Chondrocyte (in vitro differentiated cells): ENCODE results near the gene ZNF532. TPM values are rescaled to one million over a fixed set of nuclear protein-coding genes. Genes with fewer than 3 reads are reported as not detected.

Experiments
- DNase-seq: peaks from one replicate; pipeline ENCODE4 v3.0.0; 2021; ENCODE audit warnings: mixed read lengths, low spot score
- H3K27ac Mint-ChIP-seq: one replicate; pipeline ENCODE4 v1.8.0; 2021; ENCODE audit warnings: mild to moderate bottlenecking, moderate library complexity, mixed read lengths; ENCODE audit not compliant: unreplicated experiment
- H3K27me3 Mint-ChIP-seq: 2 replicates; pipeline ENCODE4 v1.8.0; 2021; ENCODE audit warnings: low read depth, mixed read lengths
- H3K36me3 Mint-ChIP-seq: 2 replicates; pipeline ENCODE4 v1.8.0; 2021; ENCODE audit warnings: low read depth, mixed read lengths
- H3K4me1 Mint-ChIP-seq: 2 replicates; pipeline ENCODE4 v1.8.0; 2021; ENCODE audit warnings: low read depth, mild to moderate bottlenecking, mixed read lengths
- H3K4me3 Mint-ChIP-seq: one replicate; pipeline ENCODE4 v1.8.0; 2021; ENCODE audit warnings: mild to moderate bottlenecking, moderate library complexity, mixed read lengths; ENCODE audit not compliant: unreplicated experiment
- H3K9me3 Mint-ChIP-seq: 2 replicates; pipeline ENCODE4 v1.8.0; 2021; ENCODE audit warnings: low read depth, mixed read lengths
- total RNA-seq: library from RNA; stranded (reverse); gene quantifications from 3 replicates; pipeline ENCODE4 v1.2.1, GENCODE V29; 2021
- TF ChIP-seq, protein P1 (sequence below): fragments of 200-600 bp; sonication (generic); IDR thresholded peaks from 2 replicates; pipeline ENCODE4 v1.5.0; 2021; ENCODE audit warnings: antibody characterized with exemption, mild to moderate bottlenecking, moderate library complexity

Gene ZNF532
- total RNA-seq, 1 donor from 2014 or later: 162 TPM

DNA sequence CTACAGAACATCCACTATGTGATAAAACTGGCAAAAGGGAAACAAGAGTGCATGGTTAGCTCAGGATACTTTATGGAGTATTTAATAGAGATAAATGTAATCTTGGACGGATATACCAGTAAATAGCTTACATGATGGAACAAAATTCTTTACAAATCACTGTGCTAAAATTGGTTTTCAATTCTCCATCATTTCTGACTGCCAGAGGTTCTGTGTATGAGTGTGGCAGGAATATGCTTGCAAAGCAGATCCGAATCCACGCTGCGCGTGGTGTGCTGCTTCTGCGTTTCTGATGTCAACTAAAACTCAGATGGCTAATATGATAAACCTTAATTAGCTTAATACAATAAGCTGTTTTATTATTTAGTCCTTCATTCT is 2.1 kb downstream of the ZNF532 start:
- peaks cover 90% of the 10 kb centered on the region for H3K4me1 Mint-ChIP-seq

DNA sequence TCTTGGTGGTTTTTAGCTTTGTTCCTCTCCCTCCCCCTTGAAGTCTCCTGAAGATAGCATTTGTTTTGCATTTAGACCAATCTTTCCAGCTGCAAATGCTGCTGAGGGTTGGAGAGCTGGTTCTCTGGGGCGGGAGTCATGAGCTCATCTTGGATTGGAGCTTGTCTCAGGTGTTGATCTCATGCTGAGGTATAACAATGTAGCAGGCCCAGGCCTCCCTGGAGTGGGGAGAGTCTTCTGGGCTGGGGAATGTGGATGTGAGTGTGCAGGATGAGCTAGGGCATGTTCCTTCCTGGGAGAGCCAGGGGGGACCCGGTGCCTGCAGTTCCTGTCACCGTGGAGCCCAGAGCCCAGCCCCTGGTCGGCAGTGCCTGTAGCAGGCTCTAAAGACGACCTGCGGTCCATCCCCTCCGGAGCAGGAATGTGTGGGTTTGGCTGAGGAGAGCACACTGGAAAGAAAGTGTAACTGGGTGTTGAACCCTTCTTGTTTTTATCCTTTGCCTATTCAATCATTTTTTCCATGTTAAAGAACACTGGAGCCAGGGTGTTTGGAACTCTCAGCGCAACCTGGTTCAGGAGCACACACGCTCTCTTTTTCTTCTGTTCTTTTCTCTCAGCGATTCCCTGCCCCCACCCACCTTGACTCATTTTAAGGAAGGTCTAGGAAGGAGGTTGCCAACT is 2.7 kb downstream of the ZNF532 start:
- DNase-seq: no peak
- peaks cover 90% of the 10 kb centered on the region for H3K4me1 Mint-ChIP-seq
- H3K27ac Mint-ChIP-seq: peak overlapping the region; percentile 99
- H3K27me3 Mint-ChIP-seq: no peaks in the 10 kb centered on the region
- H3K4me3 Mint-ChIP-seq: peak overlapping the region; percentile 81
- peaks cover 3% of the 10 kb centered on the region for H3K9me3 Mint-ChIP-seq
- TF ChIP-seq, protein P1, sequence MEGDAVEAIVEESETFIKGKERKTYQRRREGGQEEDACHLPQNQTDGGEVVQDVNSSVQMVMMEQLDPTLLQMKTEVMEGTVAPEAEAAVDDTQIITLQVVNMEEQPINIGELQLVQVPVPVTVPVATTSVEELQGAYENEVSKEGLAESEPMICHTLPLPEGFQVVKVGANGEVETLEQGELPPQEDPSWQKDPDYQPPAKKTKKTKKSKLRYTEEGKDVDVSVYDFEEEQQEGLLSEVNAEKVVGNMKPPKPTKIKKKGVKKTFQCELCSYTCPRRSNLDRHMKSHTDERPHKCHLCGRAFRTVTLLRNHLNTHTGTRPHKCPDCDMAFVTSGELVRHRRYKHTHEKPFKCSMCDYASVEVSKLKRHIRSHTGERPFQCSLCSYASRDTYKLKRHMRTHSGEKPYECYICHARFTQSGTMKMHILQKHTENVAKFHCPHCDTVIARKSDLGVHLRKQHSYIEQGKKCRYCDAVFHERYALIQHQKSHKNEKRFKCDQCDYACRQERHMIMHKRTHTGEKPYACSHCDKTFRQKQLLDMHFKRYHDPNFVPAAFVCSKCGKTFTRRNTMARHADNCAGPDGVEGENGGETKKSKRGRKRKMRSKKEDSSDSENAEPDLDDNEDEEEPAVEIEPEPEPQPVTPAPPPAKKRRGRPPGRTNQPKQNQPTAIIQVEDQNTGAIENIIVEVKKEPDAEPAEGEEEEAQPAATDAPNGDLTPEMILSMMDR: no peak
- H3K36me3 Mint-ChIP-seq: peaks cover 36% of the 10 kb centered on the region

More for the DNA sequence above, 2.1 kb downstream of the ZNF532 start:
- no peak for DNase-seq
- Mint-ChIP-seq H3K36me3 (peaks cover 34% of the 10 kb centered on the region), H3K9me3 (peaks cover 3% of the 10 kb centered on the region), H3K27me3 (no peaks in the 10 kb centered on the region), H3K4me3 (peak overlapping the region; percentile 81), H3K27ac (peak overlapping the region; percentile 99)
- TF ChIP-seq, protein P1: no peak

DNA sequence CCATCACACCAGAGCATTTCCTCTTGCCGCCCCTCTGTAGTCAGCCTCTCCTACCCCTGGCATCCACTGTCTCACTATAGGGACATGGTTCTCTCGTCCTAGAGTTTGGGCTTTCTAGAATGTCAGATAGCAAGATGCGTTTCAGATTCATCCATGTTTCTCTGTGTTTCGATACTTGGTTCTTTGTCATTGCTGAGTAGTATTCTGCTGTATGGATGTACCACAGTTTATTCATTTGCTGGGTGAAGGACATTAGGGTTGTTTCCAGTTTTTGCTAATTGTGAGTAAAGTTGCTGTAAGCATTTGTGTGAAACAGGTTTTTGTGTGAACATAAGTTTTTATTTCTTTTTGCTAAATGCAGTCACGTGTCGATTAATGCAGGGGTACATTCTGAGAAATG is 3.8 kb downstream of the ZNF532 start:
- TF ChIP-seq, protein P1: no peak
- Mint-ChIP-seq H3K9me3 (peaks cover 3% of the 10 kb centered on the region), H3K36me3 (peaks cover 39% of the 10 kb centered on the region), H3K4me1 (peaks cover 91% of the 10 kb centered on the region), H3K4me3 (peak overlapping the region; percentile 7), H3K27me3 (no peaks in the 10 kb centered on the region), H3K27ac (peak overlapping the region; percentile 52)
- DNase-seq: no peak

DNA sequence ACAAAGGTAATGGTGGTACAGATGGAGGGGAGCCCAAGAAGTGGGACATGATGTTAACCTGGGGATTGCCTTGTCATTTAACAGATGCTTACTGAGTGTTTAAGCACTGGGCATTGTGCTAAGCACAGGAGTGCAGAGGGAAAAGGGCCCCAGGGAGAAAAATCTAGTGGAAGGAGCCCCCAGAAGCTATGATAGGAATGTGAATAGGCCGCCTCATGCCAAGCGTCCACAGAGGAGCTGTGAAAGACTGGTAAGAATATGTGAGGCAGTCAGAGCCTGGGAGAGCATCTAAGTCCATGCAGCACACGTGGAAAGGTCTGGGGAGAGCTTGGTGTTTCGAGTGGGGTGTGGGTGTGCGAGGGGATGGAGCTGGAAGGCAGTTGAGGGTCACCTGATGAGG is 5.5 kb downstream of the ZNF532 start:
- Mint-ChIP-seq H3K4me1 (peaks cover 93% of the 10 kb centered on the region), H3K36me3 (peaks cover 48% of the 10 kb centered on the region), H3K27me3 (no peaks in the 10 kb centered on the region), H3K9me3 (peaks cover 3% of the 10 kb centered on the region), H3K4me3 (peak overlapping the region; percentile 16), H3K27ac (peak overlapping the region; percentile 90)
- DNase-seq: no peak
- TF ChIP-seq, protein P1: no peak

DNA sequence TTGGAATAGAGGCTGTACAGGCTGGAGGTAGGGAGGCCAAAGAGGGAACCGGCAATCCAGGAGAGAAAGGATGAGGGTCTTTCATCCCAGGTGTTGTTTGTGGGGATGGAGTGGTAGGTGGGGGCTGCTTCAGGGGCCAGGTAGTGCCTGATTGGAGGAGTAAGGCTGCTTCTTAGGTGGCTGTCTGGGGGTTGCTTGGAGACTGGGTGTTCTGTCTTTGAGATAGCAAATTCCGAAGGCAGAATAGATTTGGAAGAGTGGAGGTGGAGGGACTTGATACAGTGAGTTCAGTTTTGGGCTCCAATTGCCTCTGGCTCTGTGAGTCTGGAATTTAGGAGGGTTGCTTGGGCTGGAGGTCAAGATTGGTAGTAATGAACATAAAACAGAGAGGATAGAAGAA is 5.9 kb downstream of the ZNF532 start:
- Mint-ChIP-seq H3K9me3 (peaks cover 3% of the 10 kb centered on the region), H3K4me3 (peak overlapping the region; percentile 16), H3K36me3 (peaks cover 49% of the 10 kb centered on the region), H3K27ac (peak overlapping the region; percentile 90), H3K27me3 (no peaks in the 10 kb centered on the region), H3K4me1 (peaks cover 93% of the 10 kb centered on the region)
- TF ChIP-seq, protein P1: no peak
- no peak for DNase-seq
